PC-9 (cell line): Measurements from ENCODE around the gene DNAJA2.

Experiments
- EZH2 ChIP-seq: fragments of 200-600 bp; sonication (generic); IDR thresholded peaks from 2 replicates; pipeline ENCODE4 v1.8.0; 2017; ENCODE audit warnings: antibody characterized with exemption, low read depth
- TF ChIP-seq, protein P1 (sequence below): fragments of 200-600 bp; sonication (generic); conservative IDR thresholded peaks from 2 replicates; pipeline ENCODE4 v1.6.1; 2017; ENCODE audit warnings: mixed run types, antibody characterized with exemption, mild to moderate bottlenecking, moderate library complexity

DNA sequence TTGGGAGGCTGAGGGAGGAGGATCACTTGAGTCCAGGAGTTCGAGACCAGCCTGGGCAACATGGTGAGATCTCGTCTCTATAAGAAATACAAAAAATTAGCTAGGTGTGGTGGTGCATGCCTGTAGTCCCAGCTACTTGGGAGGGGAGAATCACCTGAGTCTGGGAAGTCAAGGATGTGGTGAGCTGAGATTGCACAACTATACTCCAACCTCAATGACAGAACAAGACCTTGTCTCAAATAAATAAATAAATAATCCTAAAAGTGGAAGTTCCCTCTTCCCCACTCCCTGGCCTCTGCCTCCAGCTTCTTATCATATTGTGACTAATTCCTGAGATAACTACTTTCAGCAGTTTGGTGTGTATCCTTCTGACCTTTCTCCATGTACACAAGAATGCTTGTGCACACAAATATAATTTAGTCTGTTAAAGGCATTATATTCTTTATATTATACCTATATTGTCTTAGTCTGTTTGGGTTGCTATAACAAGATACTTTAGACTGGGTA lies 23.5 kb upstream of the DNAJA2 start:
- TF ChIP-seq, protein P1, sequence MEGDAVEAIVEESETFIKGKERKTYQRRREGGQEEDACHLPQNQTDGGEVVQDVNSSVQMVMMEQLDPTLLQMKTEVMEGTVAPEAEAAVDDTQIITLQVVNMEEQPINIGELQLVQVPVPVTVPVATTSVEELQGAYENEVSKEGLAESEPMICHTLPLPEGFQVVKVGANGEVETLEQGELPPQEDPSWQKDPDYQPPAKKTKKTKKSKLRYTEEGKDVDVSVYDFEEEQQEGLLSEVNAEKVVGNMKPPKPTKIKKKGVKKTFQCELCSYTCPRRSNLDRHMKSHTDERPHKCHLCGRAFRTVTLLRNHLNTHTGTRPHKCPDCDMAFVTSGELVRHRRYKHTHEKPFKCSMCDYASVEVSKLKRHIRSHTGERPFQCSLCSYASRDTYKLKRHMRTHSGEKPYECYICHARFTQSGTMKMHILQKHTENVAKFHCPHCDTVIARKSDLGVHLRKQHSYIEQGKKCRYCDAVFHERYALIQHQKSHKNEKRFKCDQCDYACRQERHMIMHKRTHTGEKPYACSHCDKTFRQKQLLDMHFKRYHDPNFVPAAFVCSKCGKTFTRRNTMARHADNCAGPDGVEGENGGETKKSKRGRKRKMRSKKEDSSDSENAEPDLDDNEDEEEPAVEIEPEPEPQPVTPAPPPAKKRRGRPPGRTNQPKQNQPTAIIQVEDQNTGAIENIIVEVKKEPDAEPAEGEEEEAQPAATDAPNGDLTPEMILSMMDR, result no peak
- no peak for TF ChIP-seq EZH2
